SK-N-SH treated with all-trans-retinoic acid at 6 μM for 48 hours (cell line): ENCODE results near the gene AGBL2.

ENCODE experiments used
- ARNTL ChIP-seq: fragments of 450-650 bp; formaldehyde crosslinking; IDR thresholded peaks from 2 replicates; pipeline ENCODE4 v1.5.0; 2020; ENCODE audit warnings: low read depth, mild to moderate bottlenecking, moderate library complexity, borderline replicate concordance
- CREB5 ChIP-seq: fragments of 250-450 bp; sonication (Bioruptor Pico); IDR thresholded peaks from 2 replicates; pipeline ENCODE4 v1.5.1; 2020; ENCODE audit warnings: low read depth, mild to moderate bottlenecking, moderate library complexity
- TCF4 ChIP-seq: fragments of 250-450 bp; sonication (Bioruptor Pico); IDR thresholded peaks from 2 replicates; pipeline ENCODE4 v1.8.0; 2021; ENCODE audit warnings: mild to moderate bottlenecking, moderate library complexity, borderline replicate concordance
- ZC3H10 ChIP-seq: fragments of 250-450 bp; sonication (Bioruptor Pico); IDR thresholded peaks from 2 replicates; pipeline ENCODE4 v1.5.1; 2021; ENCODE audit warnings: mild to moderate bottlenecking, moderate library complexity
- ZFP3 ChIP-seq: fragments of 250-450 bp; sonication (Bioruptor Pico); IDR thresholded peaks from 2 replicates; pipeline ENCODE4 v1.5.0; 2020; ENCODE audit warnings: mild to moderate bottlenecking, moderate library complexity
- ZFP30 ChIP-seq: fragments of 450-650 bp; formaldehyde crosslinking; IDR thresholded peaks from 2 replicates; pipeline ENCODE4 v1.5.0; 2022; ENCODE audit warnings: mild to moderate bottlenecking, moderate library complexity
- ZNF565 ChIP-seq: fragments of 450-650 bp; formaldehyde crosslinking; conservative IDR thresholded peaks from 2 replicates; pipeline ENCODE4 v1.5.0; 2020; ENCODE audit warnings: low read depth, mild to moderate bottlenecking, moderate library complexity
- ZNF70 ChIP-seq: fragments of 450-650 bp; formaldehyde crosslinking; IDR thresholded peaks from 2 replicates; pipeline ENCODE4 v1.5.0; 2020; ENCODE audit warnings: mild to moderate bottlenecking, moderate library complexity
- ZNF8 ChIP-seq: fragments of 450-650 bp; formaldehyde crosslinking; IDR thresholded peaks from 2 replicates; pipeline ENCODE4 v1.5.0; 2020; ENCODE audit warnings: mild to moderate bottlenecking, moderate library complexity
- TF ChIP-seq, protein P1 (sequence below): fragments of 250-450 bp; sonication (Bioruptor Pico); IDR thresholded peaks from 2 replicates; pipeline ENCODE4 v1.5.0; 2020; ENCODE audit warnings: mild to moderate bottlenecking, moderate library complexity
- TF ChIP-seq, protein P2 (sequence below): fragments of 250-450 bp; sonication (Bioruptor Pico); IDR thresholded peaks from 2 replicates; pipeline ENCODE4 v1.5.1; 2021; ENCODE audit warnings: mild to moderate bottlenecking, moderate library complexity
- TF ChIP-seq, protein P3 (sequence below): fragments of 250-450 bp; sonication (Bioruptor Pico); IDR thresholded peaks from 2 replicates; pipeline ENCODE4 v1.8.0; 2020; ENCODE audit warnings: mild to moderate bottlenecking, moderate library complexity, borderline replicate concordance
- TF ChIP-seq, protein P4 (sequence below): fragments of 250-450 bp; sonication (Bioruptor Pico); IDR thresholded peaks from 2 replicates; pipeline ENCODE4 v1.8.0; 2021; ENCODE audit warnings: low read depth, mild to moderate bottlenecking, moderate library complexity, borderline replicate concordance

GRCh38 chr11:47617417-47617809 is 97.8 kb downstream of the AGBL2 start:
- TF ChIP-seq, protein P1, sequence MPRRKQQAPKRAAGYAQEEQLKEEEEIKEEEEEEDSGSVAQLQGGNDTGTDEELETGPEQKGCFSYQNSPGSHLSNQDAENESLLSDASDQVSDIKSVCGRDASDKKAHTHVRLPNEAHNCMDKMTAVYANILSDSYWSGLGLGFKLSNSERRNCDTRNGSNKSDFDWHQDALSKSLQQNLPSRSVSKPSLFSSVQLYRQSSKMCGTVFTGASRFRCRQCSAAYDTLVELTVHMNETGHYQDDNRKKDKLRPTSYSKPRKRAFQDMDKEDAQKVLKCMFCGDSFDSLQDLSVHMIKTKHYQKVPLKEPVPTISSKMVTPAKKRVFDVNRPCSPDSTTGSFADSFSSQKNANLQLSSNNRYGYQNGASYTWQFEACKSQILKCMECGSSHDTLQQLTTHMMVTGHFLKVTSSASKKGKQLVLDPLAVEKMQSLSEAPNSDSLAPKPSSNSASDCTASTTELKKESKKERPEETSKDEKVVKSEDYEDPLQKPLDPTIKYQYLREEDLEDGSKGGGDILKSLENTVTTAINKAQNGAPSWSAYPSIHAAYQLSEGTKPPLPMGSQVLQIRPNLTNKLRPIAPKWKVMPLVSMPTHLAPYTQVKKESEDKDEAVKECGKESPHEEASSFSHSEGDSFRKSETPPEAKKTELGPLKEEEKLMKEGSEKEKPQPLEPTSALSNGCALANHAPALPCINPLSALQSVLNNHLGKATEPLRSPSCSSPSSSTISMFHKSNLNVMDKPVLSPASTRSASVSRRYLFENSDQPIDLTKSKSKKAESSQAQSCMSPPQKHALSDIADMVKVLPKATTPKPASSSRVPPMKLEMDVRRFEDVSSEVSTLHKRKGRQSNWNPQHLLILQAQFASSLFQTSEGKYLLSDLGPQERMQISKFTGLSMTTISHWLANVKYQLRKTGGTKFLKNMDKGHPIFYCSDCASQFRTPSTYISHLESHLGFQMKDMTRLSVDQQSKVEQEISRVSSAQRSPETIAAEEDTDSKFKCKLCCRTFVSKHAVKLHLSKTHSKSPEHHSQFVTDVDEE (CRISPR knock-in tag) = no peak
- no peak for TF ChIP-seq CREB5 (CRISPR knock-in tag)
- no peak for TF ChIP-seq ZC3H10
- TF ChIP-seq, protein P2, sequence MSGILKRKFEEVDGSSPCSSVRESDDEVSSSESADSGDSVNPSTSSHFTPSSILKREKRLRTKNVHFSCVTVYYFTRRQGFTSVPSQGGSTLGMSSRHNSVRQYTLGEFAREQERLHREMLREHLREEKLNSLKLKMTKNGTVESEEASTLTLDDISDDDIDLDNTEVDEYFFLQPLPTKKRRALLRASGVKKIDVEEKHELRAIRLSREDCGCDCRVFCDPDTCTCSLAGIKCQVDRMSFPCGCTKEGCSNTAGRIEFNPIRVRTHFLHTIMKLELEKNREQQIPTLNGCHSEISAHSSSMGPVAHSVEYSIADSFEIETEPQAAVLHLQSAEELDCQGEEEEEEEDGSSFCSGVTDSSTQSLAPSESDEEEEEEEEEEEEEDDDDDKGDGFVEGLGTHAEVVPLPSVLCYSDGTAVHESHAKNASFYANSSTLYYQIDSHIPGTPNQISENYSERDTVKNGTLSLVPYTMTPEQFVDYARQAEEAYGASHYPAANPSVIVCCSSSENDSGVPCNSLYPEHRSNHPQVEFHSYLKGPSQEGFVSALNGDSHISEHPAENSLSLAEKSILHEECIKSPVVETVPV = no peak
- no peak for TF ChIP-seq TCF4 (CRISPR knock-in tag)
- TF ChIP-seq, protein P3, sequence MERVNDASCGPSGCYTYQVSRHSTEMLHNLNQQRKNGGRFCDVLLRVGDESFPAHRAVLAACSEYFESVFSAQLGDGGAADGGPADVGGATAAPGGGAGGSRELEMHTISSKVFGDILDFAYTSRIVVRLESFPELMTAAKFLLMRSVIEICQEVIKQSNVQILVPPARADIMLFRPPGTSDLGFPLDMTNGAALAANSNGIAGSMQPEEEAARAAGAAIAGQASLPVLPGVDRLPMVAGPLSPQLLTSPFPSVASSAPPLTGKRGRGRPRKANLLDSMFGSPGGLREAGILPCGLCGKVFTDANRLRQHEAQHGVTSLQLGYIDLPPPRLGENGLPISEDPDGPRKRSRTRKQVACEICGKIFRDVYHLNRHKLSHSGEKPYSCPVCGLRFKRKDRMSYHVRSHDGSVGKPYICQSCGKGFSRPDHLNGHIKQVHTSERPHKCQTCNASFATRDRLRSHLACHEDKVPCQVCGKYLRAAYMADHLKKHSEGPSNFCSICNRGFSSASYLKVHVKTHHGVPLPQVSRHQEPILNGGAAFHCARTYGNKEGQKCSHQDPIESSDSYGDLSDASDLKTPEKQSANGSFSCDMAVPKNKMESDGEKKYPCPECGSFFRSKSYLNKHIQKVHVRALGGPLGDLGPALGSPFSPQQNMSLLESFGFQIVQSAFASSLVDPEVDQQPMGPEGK (CRISPR knock-in tag) = no peak
- TF ChIP-seq ZNF70 (CRISPR knock-in tag) = no peak
- TF ChIP-seq ARNTL (CRISPR knock-in tag) = no peak
- no peak for TF ChIP-seq ZNF565
- 0 out of 2 replicates have a peak, but pooled peaks have one; percentile 49 for TF ChIP-seq ZFP3 (CRISPR knock-in tag)
- TF ChIP-seq, protein P4, sequence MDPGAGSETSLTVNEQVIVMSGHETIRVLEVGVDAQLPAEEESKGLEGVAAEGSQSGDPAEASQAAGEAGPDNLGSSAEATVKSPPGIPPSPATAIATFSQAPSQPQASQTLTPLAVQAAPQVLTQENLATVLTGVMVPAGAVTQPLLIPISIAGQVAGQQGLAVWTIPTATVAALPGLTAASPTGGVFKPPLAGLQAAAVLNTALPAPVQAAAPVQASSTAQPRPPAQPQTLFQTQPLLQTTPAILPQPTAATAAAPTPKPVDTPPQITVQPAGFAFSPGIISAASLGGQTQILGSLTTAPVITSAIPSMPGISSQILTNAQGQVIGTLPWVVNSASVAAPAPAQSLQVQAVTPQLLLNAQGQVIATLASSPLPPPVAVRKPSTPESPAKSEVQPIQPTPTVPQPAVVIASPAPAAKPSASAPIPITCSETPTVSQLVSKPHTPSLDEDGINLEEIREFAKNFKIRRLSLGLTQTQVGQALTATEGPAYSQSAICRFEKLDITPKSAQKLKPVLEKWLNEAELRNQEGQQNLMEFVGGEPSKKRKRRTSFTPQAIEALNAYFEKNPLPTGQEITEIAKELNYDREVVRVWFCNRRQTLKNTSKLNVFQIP (CRISPR knock-in tag) = no peak
- no peak for TF ChIP-seq ZNF8 (CRISPR knock-in tag)
- TF ChIP-seq ZFP30 (CRISPR knock-in tag) = no peak
